ENCODE results near the gene ARHGEF12.

Gene ARHGEF12

GRCh38 chr11:120521176-120521575, 185.0 kb downstream of the ARHGEF12 start:
- DNase-seq: no peak

- DNase-seq: no peak
Measured at GRCh38 chr11:120522021-120522420, 185.8 kb downstream of the ARHGEF12 start.

GRCh38 chr11:120522736-120523135, 186.5 kb downstream of the ARHGEF12 start:
- no peak for DNase-seq

- no peak for DNase-seq
Measured at GRCh38 chr11:120523196-120523595, 187.0 kb downstream of the ARHGEF12 start.

- no peak for DNase-seq
Measured at GRCh38 chr11:120524536-120525085, 188.4 kb downstream of the ARHGEF12 start.

- DNase-seq: no peak
Measured at GRCh38 chr11:120525261-120526171, 189.3 kb downstream of the ARHGEF12 start.

- DNase-seq: no peak
Measured at GRCh38 chr11:120526241-120526640, 190.0 kb downstream of the ARHGEF12 start.

- DNase-seq: no peak
Measured at GRCh38 chr11:120527111-120527761, 191.0 kb downstream of the ARHGEF12 start.

- no peak for DNase-seq
Measured at GRCh38 chr11:120528749-120529148, 192.5 kb downstream of the ARHGEF12 start.

GRCh38 chr11:120529214-120529613, 193.0 kb downstream of the ARHGEF12 start:
- DNase-seq: no peak

GRCh38 chr11:120529911-120530310, 193.7 kb downstream of the ARHGEF12 start:
- no peak for DNase-seq

GRCh38 chr11:120532082-120532831, 196.0 kb downstream of the ARHGEF12 start:
- no peak for DNase-seq

GRCh38 chr11:120532832-120533196, 196.6 kb downstream of the ARHGEF12 start:
- no peak for DNase-seq

- no peak for DNase-seq
Measured at GRCh38 chr11:120536091-120536796, 200.0 kb downstream of the ARHGEF12 start.

- DNase-seq: no peak
Measured at GRCh38 chr11:120536797-120537169, 200.6 kb downstream of the ARHGEF12 start.

- DNase-seq: no peak
Measured at GRCh38 chr11:120537996-120538395, 201.8 kb downstream of the ARHGEF12 start.

- DNase-seq: no peak
Measured at GRCh38 chr11:120538707-120539106, 202.5 kb downstream of the ARHGEF12 start.

All from hematopoietic multipotent progenitor cell treated with erythropoietin and hydrocortisone succinate and interleukin-3 and kit ligand, for 6 days (in vitro differentiated cells).